Uterus (tissue), 4 donors: Measurements from ENCODE around the gene PCID2. TPM values are rescaled to one million over a fixed set of nuclear protein-coding genes. Genes with fewer than 3 reads are reported as not detected.

ENCODE experiments used
- DNase-seq, 2 donors: peaks; one replicate each; pipeline ENCODE4 v3.0.0-alpha.2; 2019 to 2020
- H3K27ac ChIP-seq, 2 donors: fragments of 200-600 bp; sonication (generic); 1 replicate in 1 of 2; 2 replicates in 1 of 2; pipeline ENCODE4 v1.5.1; 2016 to 2018
- H3K27me3 ChIP-seq, 2 donors: fragments of 200-600 bp; sonication (generic); one replicate each; pipeline ENCODE4 v1.5.1; 2018 to 2019; ENCODE audit warnings: control low read depth in 1 of 2
- H3K36me3 ChIP-seq, 2 donors: fragments of 200-600 bp; sonication (generic); one replicate each; pipeline ENCODE4 v1.5.1; 2019; ENCODE audit warnings: control low read depth in 1 of 2
- H3K4me1 ChIP-seq, 2 donors: fragments of 200-600 bp; sonication (generic); one replicate each; pipeline ENCODE4 v1.5.1; 2018 to 2019; ENCODE audit warnings: control low read depth in 1 of 2
- H3K4me3 ChIP-seq, 2 donors: fragments of 200-600 bp; sonication (generic); 1 replicate in 1 of 2; 2 replicates in 1 of 2; pipeline ENCODE4 v1.5.1; 2018 to 2019; ENCODE audit warnings: mild to moderate bottlenecking in 1 of 2
- H3K9me3 ChIP-seq, 2 donors: fragments of 200-600 bp; sonication (generic); one replicate each; pipeline ENCODE4 v1.5.1; 2019; ENCODE audit warnings: control low read depth in 1 of 2
- CTCF ChIP-seq, 4 experiments: fragments of 200-600 bp in 2 of 4; fragments of 450-650 bp in 2 of 4; sonication (generic) in 2 of 4; IDR thresholded peaks; one replicate each; pipeline ENCODE4 v1.5.1; 2016 to 2019; ENCODE audit warnings: antibody characterized with exemption in 4 of 4, mild to moderate bottlenecking in 2 of 4, moderate library complexity in 1 of 4
- POLR2A ChIP-seq, 2 donors: fragments of 450-650 bp; IDR thresholded peaks; one replicate each; pipeline ENCODE4 v1.6.1; 2016; ENCODE audit warnings: antibody characterized with exemption in 2 of 2, mild to moderate bottlenecking in 1 of 2, moderate library complexity in 1 of 2
- intact Hi-C: fragments of 100-400 bp; cut with DNase I; formaldehyde crosslinking; loops from one replicate; pipeline ENCODE4 v1.15.1; 2023; ENCODE audit warnings: low total_unique reads
- total RNA-seq, 4 donors: library from RNA; depleted of rRNA in 3 of 4; stranded (reverse); fragments of >200 nt in 3 of 4; gene quantifications; one replicate each; pipeline versions ENCODE4 v1.1.0 to v1.2.4, GENCODE V29; 2014 to 2023
- donor health status: DM: yes; HTN: yes; CAD: no.

PCID2 gene
- total RNA-seq, 4 donors from 2014 or later = 35.9 to 75.6 (median 70.7) TPM

GRCh38 chr13:113152984-113153809 is 55.3 kb downstream of the PCID2 start:
- TF ChIP-seq CTCF (IDR thresholded peaks at IDR 0.05) = no peak
- TF ChIP-seq POLR2A (IDR thresholded peaks at IDR 0.05) = no peak
- peak overlapping the region; percentile 41 to 58 for H3K4me3 ChIP-seq
- no peaks in the 10 kb centered on the region for H3K27me3 ChIP-seq
- H3K9me3 ChIP-seq = no peaks in the 10 kb centered on the region
- no peaks in the 10 kb centered on the region for H3K36me3 ChIP-seq
- H3K4me1 ChIP-seq = peaks cover 0 to 5% of the 10 kb centered on the region in 2 donors
- intact Hi-C loops = no loop called here
- DNase-seq = peak; percentile 53 to 57
- peak overlapping the region; percentile 73 to 84 for H3K27ac ChIP-seq

- TF ChIP-seq POLR2A (IDR thresholded peaks at IDR 0.05) (no peak), CTCF (IDR thresholded peaks at IDR 0.05) (no peak)
- Histone ChIP-seq H3K4me3 (peak overlapping the region; percentile 41 to 58), H3K4me1 (peaks cover 0 to 5% of the 10 kb centered on the region in 2 donors), H3K36me3 (no peaks in the 10 kb centered on the region), H3K27ac (peak overlapping the region in 1 of 2 donors; percentile 84), H3K27me3 (no peaks in the 10 kb centered on the region), H3K9me3 (no peaks in the 10 kb centered on the region)
- intact Hi-C loops = no loop called here
- DNase-seq = no peak
Measured at GRCh38 chr13:113152691-113152983, 55.8 kb downstream of the PCID2 start.

DNA sequence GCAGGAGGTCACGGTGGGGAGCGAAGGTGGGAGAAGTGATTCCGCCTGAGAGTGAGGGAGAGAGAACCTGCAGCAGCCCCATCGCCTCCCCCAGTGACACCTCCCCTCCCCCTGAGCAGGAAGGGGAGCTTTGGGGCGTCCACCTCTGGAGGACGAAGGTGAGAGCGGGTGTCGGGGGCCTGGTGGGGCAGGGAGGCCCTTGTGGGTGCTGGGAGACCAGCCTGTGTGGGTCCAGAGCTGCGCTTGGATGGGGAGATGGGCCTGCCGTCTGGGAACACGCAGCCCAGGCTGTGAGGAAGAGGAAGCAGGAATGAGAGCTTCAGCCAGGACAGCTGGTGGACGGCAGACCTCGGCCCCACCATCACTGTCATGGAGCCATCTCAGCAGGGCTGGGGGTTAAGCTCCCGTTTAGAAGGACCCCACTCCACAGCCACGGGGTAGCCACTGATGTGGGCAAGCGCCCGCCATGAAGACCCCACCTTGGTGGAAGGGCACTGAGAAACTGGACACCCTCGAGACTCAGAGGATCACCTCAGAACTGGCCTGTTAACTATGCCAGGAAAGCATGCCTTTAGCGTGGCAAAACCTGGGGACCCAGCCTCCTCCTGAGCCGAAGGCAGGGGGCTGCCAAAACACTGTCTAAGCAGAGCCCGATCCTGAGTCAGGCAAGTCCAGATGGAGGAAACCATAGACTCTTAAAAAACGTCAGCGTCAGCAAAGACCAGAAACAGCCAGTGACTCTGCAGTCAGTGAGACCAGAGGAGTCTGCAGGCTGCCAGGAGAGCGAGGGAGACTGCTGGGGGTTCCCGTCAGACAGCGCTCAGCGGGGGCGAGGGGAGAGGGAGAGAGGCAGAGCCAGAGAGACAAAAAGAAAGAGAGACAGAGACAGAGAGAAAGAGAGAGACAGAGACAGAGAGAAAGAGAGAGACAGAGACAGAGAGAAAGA is 56.5 kb downstream of the PCID2 start:
- intact Hi-C loops = no loop called here
- Histone ChIP-seq H3K4me3 (no peak overlapping the region), H3K4me1 (peaks cover 0 to 5% of the 10 kb centered on the region in 2 donors), H3K27ac (no peak overlapping the region), H3K27me3 (no peaks in the 10 kb centered on the region), H3K36me3 (no peaks in the 10 kb centered on the region), H3K9me3 (no peaks in the 10 kb centered on the region)
- DNase-seq = peak in 1 of 2 donors; percentile 40
- TF ChIP-seq CTCF (IDR thresholded peaks at IDR 0.05) = no peak
- no peak for TF ChIP-seq POLR2A (IDR thresholded peaks at IDR 0.05)

DNA sequence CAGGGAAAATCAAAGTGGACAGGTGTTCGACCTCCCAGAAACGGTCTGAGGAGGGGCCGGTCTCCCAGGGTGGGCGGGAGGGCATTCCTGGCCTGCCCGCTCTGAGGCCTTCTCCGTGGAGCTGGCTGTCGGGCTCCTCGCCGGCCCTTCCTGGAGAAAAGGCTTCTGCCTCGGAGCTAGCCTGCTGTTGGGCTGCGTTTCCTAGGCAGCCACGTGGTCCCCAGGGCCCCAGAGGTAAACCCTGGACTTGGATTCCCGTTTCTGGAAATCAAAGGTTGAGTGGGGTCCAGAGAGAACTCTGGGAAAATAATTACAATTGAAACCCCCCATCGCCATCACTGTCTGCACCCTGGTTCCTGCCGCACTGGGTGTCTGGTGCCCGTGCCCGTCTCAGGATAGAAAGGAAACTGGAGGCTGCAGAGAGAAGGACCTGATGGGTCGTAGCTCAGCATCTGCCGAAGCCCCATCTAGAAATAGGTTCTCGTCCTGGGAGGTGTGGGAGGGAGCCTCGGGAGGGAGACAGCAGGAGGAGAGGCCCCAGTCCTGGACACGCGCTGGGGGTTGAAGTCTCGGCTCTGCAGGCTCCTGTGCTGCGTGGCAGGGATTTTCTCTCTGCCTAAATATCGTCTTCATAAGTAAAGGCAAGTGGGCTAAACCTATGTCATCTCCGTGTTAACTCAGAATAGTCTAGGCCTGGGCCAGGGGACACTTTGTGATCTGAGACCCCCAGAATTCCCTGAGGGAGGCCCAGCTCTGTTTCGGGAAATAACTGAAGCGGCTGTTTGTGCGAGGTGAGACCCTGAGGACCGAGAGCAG is 57.7 kb downstream of the PCID2 start:
- DNase-seq = no peak
- Histone ChIP-seq H3K9me3 (no peaks in the 10 kb centered on the region), H3K27ac (no peak overlapping the region), H3K4me1 (peaks cover 0 to 5% of the 10 kb centered on the region in 2 donors), H3K36me3 (no peaks in the 10 kb centered on the region), H3K27me3 (no peaks in the 10 kb centered on the region), H3K4me3 (no peak overlapping the region)
- TF ChIP-seq POLR2A (IDR thresholded peaks at IDR 0.05) (no peak), CTCF (IDR thresholded peaks at IDR 0.05) (no peak)
- intact Hi-C loops = no loop called here
